HG02610 (cell line): ENCODE data around the gene SOCS2.
A peak's percentile ranks its signal among the peaks of the same experiment; 100 is the strongest.
"Not testable (repeated sequence)": the region's sequence is repeated elsewhere in the genome, so short reads cannot be mapped to it uniquely, and the experiment has no call there.

ENCODE experiments used
- ATAC-seq: cut with Tn5 transposase; IDR thresholded peaks from one replicate; pipeline ENCODE4 v1.9.1; 2021; ENCODE audit warnings: mild to moderate bottlenecking, moderate library complexity; ENCODE audit not compliant: unreplicated experiment

SOCS2 gene

DNA sequence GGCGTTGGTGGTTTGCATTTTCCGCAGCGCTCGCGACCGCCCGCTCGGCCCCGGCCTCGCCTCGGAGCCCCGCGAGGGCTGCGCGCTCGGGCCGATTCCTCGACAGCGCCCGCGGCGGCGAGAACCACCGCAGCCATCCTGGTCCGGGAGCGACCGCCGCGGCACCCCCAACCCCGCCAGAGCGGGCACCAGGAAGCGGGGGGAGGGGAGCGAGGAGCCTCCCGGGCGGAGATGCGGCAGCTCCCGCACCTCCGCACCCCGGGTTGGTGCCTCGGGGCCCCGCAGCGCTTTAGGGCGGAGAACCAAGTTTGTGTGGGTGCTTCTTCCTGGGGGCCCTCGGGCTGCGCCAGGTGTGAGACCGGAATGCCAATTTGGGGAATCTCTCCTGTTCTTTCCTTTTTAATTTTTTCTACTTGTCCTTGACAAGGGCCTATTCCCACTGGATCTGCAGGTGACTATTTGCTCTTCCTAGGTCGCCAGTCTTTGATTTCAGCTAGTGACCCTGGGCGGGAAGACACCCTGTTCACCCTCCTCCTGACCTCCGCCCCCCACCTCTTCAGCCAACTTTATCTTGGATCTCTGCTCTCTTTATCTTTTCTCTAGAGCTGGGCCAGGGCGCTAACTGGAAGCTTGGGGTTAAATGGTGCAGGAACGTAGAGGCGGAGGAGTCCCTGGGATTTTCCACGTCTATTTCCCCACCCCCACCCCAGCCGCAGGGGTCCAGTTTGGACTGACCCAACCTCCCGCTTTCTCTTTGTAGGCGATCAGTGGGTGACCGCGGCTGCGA is at the start of gene SOCS2:
TSS of gene SOCS2 (plus strand) at position 751 of the 787 bp plus-strand sequence. CDS start 223 bp downstream, outside the sequence.
- no peak for ATAC-seq

DNA sequence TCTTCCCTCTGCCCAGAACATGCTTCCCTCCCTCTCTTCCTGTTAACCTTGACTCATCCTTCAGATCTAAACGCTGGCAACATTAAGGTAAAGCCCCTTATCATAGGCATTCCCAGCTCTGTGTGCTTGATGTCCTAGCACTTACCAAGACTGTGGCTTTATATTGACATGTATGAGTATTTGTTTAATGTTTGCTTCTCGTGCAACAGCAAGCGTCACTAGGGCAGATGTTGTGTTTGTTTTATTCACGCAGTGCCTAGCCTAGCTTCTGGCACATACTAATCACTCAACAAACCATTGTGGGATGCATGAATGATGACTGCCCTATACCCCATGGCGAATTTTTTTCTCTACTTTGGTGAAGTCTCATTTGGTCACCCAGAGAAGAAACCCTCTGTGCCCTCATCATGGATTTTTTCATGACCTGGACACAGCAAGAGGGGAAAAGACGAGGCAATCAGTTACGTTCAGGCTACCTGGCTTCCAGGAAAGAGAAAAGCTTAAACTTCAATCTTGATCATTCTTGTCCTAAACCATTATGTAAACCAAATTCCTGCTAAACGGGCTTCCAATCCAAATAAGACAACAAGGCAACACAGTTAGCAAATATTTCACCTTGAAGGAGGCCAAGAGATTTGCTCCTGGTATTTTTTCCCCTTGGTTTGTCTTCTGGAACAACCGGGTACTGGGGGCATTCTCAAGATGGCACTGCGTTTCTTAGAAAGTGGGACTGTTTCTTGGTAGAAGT is 47.9 kb upstream of the SOCS2 start:
- no peak for ATAC-seq

DNA sequence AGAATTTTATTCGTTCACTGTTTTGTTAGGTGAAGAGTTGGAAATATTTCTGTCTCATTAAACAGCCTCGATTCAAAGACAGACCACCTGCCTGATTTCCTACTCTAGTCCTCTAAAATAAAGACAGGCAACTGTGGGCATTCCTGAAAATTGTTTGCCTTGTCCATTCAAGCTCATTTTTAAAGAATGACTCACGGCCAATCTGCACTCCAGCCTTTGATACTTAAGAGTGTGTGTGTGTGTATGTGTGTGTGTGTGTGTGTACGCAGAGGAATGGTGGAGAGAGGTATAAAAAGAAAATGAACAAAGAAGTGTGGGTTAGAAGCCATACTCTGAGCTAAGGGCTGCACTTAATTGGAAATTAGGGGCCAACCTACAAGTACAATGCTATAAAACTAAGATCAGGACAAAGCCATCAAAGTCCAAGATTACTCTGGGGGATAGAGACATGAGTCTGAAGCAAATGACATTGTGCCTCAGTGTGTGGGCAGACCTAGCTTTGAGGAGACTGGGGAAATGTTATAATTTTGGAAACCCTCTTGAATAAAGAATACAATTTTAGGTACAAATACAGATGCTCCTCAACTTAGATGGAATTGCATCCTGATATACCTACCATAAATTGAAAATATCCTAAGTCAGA is 45.6 kb upstream of the SOCS2 start:
- ATAC-seq: no peak

GRCh38 chr12:93530358-93530757 is 42.1 kb upstream of the SOCS2 start:
- ATAC-seq: no peak

GRCh38 chr12:93533310-93533709 is 39.2 kb upstream of the SOCS2 start:
- ATAC-seq: no peak

GRCh38 chr12:93536111-93536765 is 36.2 kb upstream of the SOCS2 start:
- peak; percentile 37 for ATAC-seq

DNA sequence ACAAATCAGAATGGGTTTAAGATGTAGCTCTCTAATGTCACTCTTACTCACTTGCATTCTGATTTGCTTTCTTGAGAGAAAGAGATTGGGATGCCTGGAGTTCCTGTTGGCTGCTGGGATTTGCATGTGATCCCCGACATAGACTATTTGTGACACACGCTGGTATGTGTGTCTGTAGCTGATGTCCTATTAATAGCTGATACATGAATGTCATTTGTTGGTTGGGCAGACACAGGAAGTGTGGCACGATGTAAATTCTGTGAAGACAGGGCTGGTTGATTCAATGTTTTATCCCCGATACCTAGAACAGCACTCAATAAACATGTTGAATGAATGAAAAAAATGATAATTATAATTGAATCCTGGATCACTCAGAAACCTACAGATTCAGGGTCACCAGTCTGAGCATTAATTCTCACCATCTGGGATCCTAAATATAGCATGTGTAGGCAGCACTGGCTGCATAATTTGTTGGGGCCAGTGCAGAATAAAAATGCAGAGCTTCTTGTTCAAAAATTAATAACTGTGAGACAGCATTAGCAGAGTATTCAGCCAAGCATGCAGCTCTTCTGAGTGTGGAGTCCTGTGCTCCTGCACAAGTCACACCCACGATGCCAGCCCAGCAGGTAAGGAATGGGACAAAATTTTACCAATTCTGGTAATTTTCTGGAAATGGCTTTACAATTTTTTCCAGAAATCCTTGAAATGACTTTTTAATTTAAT is 35.5 kb upstream of the SOCS2 start:
- ATAC-seq: peak; percentile 82

GRCh38 chr12:93537769-93538168 is 34.7 kb upstream of the SOCS2 start:
- no peak for ATAC-seq

DNA sequence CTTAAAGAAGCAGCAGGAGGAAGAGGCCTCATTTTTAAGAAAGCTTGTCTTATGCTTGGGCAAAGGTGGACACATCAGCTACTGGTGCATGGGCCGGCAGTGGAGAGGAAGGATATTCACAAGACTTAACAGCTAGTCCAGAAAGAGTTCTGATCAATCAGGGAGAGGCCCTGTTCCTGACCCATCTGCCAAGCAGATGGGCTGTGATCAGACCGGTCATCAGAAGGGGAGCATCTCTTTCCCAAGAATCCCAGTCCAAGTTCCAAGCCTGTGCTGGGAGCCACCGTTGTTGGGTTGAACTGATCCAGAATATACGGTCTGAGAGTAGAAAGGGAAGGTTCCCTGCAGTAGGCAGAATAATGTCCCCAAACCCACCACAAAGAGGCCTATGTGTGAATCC is 32.7 kb upstream of the SOCS2 start:
- no peak for ATAC-seq

DNA sequence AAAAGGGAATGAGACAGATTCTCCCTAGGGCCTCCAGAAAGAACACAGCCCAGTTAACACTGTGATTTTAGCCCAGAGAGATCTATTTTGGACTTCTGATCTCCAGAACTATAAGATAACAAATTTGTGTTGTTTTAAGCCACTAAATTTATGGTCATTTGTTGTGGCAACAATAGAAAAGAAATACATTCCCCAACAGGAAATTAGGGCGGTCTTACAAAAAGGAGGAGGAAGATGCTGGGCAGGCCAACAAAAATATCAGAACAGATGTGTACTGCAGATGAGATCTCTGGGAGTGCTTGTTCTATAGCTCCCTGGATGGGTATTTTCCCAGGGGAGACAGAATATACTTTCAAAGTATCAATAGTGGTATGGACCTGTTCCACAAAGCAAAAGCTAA is 32.0 kb upstream of the SOCS2 start:
- no peak for ATAC-seq

DNA sequence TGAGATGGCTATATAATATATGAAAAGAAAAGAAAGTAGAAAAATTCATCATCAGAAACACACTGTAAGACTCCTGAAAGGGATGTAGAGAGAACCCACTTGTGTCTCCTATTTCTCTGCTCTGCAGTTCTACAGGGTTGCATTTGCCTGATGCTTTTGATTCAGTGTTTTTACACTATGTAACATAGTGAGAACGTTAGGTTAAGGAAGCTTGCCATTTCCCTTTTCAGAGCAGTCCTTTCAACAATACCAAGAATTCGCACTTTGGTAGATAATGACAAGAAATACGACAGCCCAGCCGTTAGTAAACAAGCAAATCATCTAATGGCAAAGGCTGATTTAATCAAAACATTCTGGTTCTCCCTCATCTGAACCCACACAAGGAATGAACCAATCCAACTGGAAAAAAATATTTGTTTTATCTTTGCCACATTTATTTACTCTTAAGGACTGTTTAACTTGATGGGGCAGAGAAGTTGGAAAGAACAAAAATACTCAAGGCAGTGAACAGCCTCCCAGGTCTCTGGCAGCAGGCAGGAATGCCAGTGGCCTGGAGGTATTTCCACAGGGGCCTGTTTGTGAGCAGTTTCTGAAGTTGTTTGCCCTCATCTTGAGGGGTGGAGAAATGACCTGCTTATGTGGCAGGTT is 30.8 kb upstream of the SOCS2 start:
- no peak for ATAC-seq

GRCh38 chr12:93547778-93548177 is 24.7 kb upstream of the SOCS2 start:
- ATAC-seq: no peak

- no peak for ATAC-seq
Observed at GRCh38 chr12:93549174-93549573, 23.3 kb upstream of the SOCS2 start.

DNA sequence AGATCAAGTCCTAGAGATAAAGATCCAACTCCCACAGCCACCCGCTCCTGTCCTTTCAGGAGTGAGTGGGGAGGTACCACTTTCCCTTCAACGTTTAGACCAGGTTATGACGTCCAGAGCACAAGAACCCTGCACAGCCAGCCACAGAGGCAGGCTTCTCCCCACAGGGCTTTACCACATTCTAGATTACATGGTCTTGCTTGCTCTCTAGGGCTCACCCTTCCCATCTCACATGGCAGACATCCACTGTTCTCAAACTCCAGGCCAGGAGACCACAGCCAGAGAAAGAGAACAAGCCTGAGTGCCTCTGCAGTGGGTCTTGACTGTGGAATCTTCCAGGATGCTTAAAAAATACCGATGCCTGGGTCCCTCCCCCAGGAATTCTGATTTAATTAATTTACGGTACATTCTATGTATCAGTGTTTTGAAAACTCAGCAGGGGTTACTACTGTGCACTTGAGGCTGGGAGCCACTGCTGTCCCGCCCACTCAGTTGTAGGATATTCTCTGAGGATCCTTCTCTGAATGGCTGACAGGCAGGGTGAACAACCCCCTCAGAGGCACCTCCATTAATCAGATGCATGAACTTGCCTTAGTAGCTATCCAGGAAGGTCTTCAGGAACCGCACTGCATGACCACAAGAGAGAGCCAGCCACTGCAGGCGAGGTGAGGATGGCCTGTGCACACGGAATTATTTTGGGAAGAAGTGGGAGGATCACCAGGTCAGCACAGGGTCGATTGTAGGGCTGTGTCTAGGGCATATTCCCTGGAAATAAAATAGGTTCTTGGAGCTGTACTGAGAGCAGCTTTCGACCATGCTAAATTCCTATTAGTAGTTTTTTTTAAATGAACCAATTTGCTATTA is 21.5 kb upstream of the SOCS2 start:
- no peak for ATAC-seq

DNA sequence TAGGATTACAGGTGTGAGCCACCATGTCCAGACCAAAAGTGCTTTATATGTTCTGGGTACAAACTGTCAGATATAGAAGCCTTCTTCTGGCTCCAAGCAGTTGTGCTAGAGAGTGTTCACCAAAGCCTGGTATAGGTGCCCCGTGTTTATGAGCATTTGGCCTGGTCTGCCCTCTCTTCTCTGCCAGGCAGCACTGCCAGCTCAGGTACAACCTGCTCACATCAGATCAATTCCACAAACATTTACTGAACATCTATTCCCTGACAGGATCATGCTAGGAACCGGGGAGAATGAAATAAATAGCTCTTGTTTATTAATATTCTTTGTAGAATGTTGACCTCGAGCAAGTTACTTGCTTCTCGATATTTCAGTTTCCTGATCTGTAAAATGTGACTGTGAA is 20.0 kb upstream of the SOCS2 start:
- ATAC-seq: no peak

GRCh38 chr12:93557879-93558278 is 14.6 kb upstream of the SOCS2 start:
- not testable (repeated sequence) for ATAC-seq

DNA sequence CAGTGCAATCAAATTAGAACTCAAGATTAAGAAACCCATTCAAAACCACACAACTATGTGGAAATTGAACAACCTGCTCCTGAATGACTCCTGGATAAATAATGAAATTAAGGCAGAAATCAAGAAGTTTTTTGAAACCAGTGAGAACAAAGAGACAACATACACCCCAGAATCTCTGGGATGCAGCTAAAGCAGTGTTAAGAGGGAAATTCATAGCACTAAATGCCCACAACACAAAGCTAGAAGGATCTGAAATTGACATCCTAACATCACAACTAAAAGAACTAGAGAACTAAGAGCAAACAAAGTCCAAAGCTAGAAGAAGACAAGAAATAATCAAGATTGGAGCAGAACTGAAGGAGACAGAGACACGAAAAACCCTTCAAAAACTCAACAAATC is 13.8 kb upstream of the SOCS2 start:
- ATAC-seq: not testable (repeated sequence)

DNA sequence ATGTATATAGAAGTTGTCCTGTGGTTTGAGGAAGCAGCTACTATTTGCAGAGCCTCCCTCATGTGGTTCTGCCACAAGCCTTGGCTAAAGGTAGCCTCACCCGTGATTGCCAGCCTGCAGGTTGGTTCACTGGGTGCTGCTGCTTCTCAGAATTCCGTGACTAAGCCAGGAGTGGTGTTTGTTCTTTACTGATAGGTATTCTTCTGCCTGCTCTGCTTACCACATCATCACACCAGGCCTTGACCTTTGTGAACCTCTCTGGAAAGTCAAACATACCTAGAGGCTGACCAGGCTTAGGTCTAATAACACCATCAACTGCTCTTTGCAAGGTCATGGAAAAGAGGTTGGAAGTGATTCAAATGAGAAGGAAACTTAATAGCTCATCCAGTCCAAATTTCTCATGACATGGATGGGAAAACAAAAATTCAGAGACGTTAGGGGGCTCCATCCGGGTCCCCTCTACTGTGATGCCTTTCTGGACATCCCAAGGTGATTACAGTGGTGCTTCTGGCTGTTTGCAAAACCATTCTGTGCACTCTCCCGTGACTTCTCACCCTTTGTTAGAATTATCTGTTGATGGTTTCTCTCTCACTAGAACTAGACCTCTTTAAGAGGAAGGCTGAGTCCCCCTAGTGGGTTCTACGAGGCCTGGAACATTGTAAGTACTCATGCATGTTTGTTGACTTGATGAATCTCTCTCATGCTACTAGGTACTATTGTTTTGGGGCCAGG is 8.5 kb upstream of the SOCS2 start:
- ATAC-seq: no peak

- no peak for ATAC-seq
Observed at GRCh38 chr12:93565760-93566159, 6.7 kb upstream of the SOCS2 start.
